HepG2 (cell line): ENCODE data around the gene LUZP2. TPM values are rescaled to one million over a fixed set of nuclear protein-coding genes. Genes with fewer than 3 reads are reported as not detected.

ENCODE experiments used
- CBX5 ChIP-seq: sonication (generic); formaldehyde crosslinking; IDR thresholded peaks from 2 replicates; pipeline ENCODE4 v1.4.0; 2020; ENCODE audit warnings: missing genetic modification reagents, borderline replicate concordance
- GPN1 ChIP-seq: sonication (generic); formaldehyde crosslinking; IDR thresholded peaks from 2 replicates; pipeline ENCODE4 v1.5.1; 2020; ENCODE audit warnings: missing genetic modification reagents, borderline replicate concordance
- HOXA5 ChIP-seq: sonication (generic); formaldehyde crosslinking; IDR thresholded peaks from 2 replicates; pipeline ENCODE4 v1.4.0; 2020; ENCODE audit warnings: missing genetic modification reagents
- MAFK ChIP-seq, 2 experiments: IDR thresholded peaks in 1 of 2; conservative IDR thresholded peaks in 1 of 2; 2 replicates each; pipeline ENCODE4 v1.6.1; 2011; ENCODE audit warnings: improper control_type of control experiment in 2 of 2, low read length in 2 of 2
- MXD4 ChIP-seq: IDR thresholded peaks from 2 replicates; pipeline ENCODE4 v1.6.1; 2016; ENCODE audit warnings: mild to moderate bottlenecking, missing biosample characterization, missing genetic modification reagents
- NKX3-1 ChIP-seq: sonication (generic); formaldehyde crosslinking; IDR thresholded peaks from 2 replicates; pipeline ENCODE4 v1.5.0; 2020; ENCODE audit warnings: missing genetic modification reagents
- SRY ChIP-seq: sonication (generic); formaldehyde crosslinking; IDR thresholded peaks from 2 replicates; pipeline ENCODE4 v1.8.0; 2022; ENCODE audit warnings: mild to moderate bottlenecking, missing genetic modification reagents
- SSRP1 ChIP-seq: IDR thresholded peaks from 2 replicates; pipeline ENCODE4 v1.6.1; 2016; ENCODE audit warnings: control low read depth
- ZMYM4 ChIP-seq: sonication (generic); formaldehyde crosslinking; IDR thresholded peaks from 2 replicates; pipeline ENCODE4 v1.8.1; 2023; ENCODE audit warnings: mild to moderate bottlenecking, missing genetic modification reagents
- ZNF30 ChIP-seq: sonication (generic); formaldehyde crosslinking; IDR thresholded peaks from 2 replicates; pipeline ENCODE4 v1.5.0; 2020; ENCODE audit warnings: mild to moderate bottlenecking, missing genetic modification reagents
- ZNF530 ChIP-seq: sonication (generic); formaldehyde crosslinking; IDR thresholded peaks from 2 replicates; pipeline ENCODE4 v1.5.0; 2020; ENCODE audit warnings: low read depth, mild to moderate bottlenecking, missing genetic modification reagents
- ZNF777 ChIP-seq: sonication (generic); formaldehyde crosslinking; IDR thresholded peaks from 2 replicates; pipeline ENCODE4 v1.4.0; 2020; ENCODE audit warnings: missing genetic modification reagents
- polyA plus RNA-seq, 8 experiments: library from polyadenylated mRNA; depleted of rRNA in 3 of 8; stranded (reverse) in 7 of 8; unstranded in 1 of 8; fragments of >200 nt; fragmentation: Illumina TruSeq in 4 of 8; extraction: Trizol in 4 of 8; gene quantifications; 2 replicates each; pipeline versions ENCODE4 v1.2.1 to v1.2.3, GENCODE V29; 2011 to 2016; ENCODE audit warnings: low read depth in 4 of 8, missing spikeins in 1 of 8, mixed read lengths in 1 of 8; ENCODE audit not compliant: insufficient read depth in 1 of 8
- total RNA-seq, 5 experiments: library from RNA; depleted of rRNA; stranded (reverse); fragments of >200 nt; fragmentation: Illumina TruSeq; extraction: Trizol; gene quantifications; 2 replicates each; pipeline ENCODE4 v1.2.3, GENCODE V29; 2016; ENCODE audit warnings: low read depth in 1 of 5
- TF ChIP-seq, protein P1 (sequence below), 2 experiments: sonication (generic) in 1 of 2; formaldehyde crosslinking in 1 of 2; IDR thresholded peaks; 2 replicates each; pipeline versions ENCODE4 v1.4.0 to v1.6.1; 2016 to 2020; ENCODE audit warnings: borderline replicate concordance in 1 of 2, low read depth in 1 of 2, mild to moderate bottlenecking in 1 of 2, missing genetic modification reagents in 1 of 2
- TF ChIP-seq, protein P2 (sequence below): IDR thresholded peaks from 2 replicates; pipeline ENCODE4 v1.6.1; 2016; ENCODE audit warnings: missing genetic modification reagents, missing compliant biosample characterization
- TF ChIP-seq, protein P3 (sequence below): sonication (generic); formaldehyde crosslinking; IDR thresholded peaks from 2 replicates; pipeline ENCODE4 v1.4.0; 2020; ENCODE audit warnings: missing genetic modification reagents

LUZP2 gene
- total and polyA plus RNA-seq, 2 of the 13 experiments (the other 11 are each of a cell fraction or from before 2014, with no cell fraction given): not detected

DNA sequence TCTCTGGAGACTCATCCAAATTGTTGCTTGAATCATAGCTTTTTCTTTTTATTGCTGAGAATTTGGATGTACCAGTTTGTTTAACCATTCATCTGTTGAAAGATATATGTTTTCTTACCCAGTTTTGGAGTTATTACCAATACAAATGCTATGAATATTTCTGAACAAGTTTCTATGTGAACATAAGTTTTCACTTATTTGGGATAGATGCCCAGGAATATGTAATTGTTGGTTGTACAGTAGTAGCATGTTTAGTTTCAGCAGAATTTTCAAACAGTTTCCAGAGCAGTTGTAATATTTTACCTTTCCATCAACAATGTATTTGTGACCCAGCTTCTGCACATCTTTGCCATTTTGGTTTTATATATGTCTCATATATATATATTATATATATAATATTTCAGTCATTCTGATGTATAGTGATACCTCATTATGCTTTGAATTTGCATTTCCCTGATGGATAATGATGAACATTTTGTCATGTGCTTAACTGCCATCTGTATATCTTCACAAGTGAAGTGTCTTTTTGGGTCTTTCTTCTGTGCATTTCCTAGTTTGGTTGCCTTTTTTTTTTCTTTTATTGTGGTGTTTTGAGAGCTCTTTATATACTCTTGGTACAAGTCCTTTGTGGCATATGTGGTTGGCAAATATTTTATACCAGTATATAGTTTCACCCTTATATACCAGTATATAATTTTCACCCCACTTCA lies 118.8 kb downstream of the LUZP2 start (continued):
- TF ChIP-seq, protein P1, sequence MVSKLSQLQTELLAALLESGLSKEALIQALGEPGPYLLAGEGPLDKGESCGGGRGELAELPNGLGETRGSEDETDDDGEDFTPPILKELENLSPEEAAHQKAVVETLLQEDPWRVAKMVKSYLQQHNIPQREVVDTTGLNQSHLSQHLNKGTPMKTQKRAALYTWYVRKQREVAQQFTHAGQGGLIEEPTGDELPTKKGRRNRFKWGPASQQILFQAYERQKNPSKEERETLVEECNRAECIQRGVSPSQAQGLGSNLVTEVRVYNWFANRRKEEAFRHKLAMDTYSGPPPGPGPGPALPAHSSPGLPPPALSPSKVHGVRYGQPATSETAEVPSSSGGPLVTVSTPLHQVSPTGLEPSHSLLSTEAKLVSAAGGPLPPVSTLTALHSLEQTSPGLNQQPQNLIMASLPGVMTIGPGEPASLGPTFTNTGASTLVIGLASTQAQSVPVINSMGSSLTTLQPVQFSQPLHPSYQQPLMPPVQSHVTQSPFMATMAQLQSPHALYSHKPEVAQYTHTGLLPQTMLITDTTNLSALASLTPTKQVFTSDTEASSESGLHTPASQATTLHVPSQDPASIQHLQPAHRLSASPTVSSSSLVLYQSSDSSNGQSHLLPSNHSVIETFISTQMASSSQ (IDR thresholded peaks at IDR 0.05; ENCODE audit: low read depth): no peak
- TF ChIP-seq, protein P1 (CRISPR knock-in tag; IDR thresholded peaks at IDR 0.05; ENCODE audit: borderline replicate concordance): no peak
- TF ChIP-seq ZNF30: no peak
- no peak for TF ChIP-seq SRY (CRISPR knock-in tag)
- no peak for TF ChIP-seq GPN1
- no peak for TF ChIP-seq HOXA5 (CRISPR knock-in tag)
- TF ChIP-seq CBX5: no peak
- TF ChIP-seq, protein P2, sequence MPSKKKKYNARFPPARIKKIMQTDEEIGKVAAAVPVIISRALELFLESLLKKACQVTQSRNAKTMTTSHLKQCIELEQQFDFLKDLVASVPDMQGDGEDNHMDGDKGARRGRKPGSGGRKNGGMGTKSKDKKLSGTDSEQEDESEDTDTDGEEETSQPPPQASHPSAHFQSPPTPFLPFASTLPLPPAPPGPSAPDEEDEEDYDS (CRISPR knock-in tag): no peak
- TF ChIP-seq, protein P3, sequence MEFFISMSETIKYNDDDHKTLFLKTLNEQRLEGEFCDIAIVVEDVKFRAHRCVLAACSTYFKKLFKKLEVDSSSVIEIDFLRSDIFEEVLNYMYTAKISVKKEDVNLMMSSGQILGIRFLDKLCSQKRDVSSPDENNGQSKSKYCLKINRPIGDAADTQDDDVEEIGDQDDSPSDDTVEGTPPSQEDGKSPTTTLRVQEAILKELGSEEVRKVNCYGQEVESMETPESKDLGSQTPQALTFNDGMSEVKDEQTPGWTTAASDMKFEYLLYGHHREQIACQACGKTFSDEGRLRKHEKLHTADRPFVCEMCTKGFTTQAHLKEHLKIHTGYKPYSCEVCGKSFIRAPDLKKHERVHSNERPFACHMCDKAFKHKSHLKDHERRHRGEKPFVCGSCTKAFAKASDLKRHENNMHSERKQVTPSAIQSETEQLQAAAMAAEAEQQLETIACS (CRISPR knock-in tag): no peak
- no peak for TF ChIP-seq ZNF530 (CRISPR knock-in tag)
- no peak for TF ChIP-seq MXD4
- no peak for TF ChIP-seq NKX3-1
- TF ChIP-seq SSRP1 (CRISPR knock-in tag): no peak
- no peak for TF ChIP-seq ZMYM4 (CRISPR knock-in tag)
- no peak for TF ChIP-seq MAFK (conservative IDR thresholded peaks at IDR 0.05 in 1 of 2, IDR thresholded peaks at IDR 0.05 in 1 of 2; ENCODE audit: low read length in 2 of 2)
- no peak for TF ChIP-seq ZNF777 (CRISPR knock-in tag)
